Naive thymus-derived CD4-positive, alpha-beta T cell (primary cell): ENCODE measurements around the gene MGRN1. TPM values are rescaled to one million over a fixed set of nuclear protein-coding genes. Genes with fewer than 3 reads are reported as not detected.

Source experiments
- ATAC-seq: fragments of 150-1000 bp; cut with Tn5 transposase; 2 replicates; pipeline ENCODE4 v1.10.0; 2021; ENCODE audit warnings: mild to moderate bottlenecking, moderate library complexity
- CTCF ChIA-PET: fragments of 350-600 bp; sonication (Branson Sonifier 250); formaldehyde crosslinking; loops from one replicate; lab custom pipeline; 2021; ENCODE audit warnings: antibody characterized with exemption; lab: Charles Lee
- POLR2A ChIA-PET: fragments of 350-600 bp; sonication (Branson Sonifier 250); formaldehyde crosslinking; loops from one replicate; lab custom pipeline; 2021; ENCODE audit warnings: antibody characterized with exemption, inconsistent platforms; lab: Charles Lee
- DNase-seq, 9 donors: peaks; one replicate each; pipeline versions ENCODE4 v3.0.0 to v3.0.0-alpha.2; 2020 to 2022; ENCODE audit warnings: mixed read lengths in 1 of 9
- H3K27ac ChIP-seq: one replicate; pipeline ENCODE4 v1.7.0; 2013; ENCODE audit warnings: mild to moderate bottlenecking, low read depth, low read length, moderate library complexity
- H3K27me3 ChIP-seq, 2 donors: one replicate each; pipeline ENCODE4 v1.7.0; 2013; ENCODE audit warnings: low read length in 2 of 2, mild to moderate bottlenecking in 2 of 2, moderate library complexity in 2 of 2; ENCODE audit not compliant: control insufficient read depth in 2 of 2, insufficient read depth in 2 of 2
- H3K36me3 ChIP-seq, 3 experiments: 1 replicate in 2 of 3; 2 replicates in 1 of 3; pipeline ENCODE4 v1.7.0; 2013; ENCODE audit warnings: low read length in 3 of 3, mild to moderate bottlenecking in 3 of 3, moderate library complexity in 1 of 3; ENCODE audit not compliant: insufficient read depth in 3 of 3, control insufficient read depth in 2 of 3
- H3K4me1 ChIP-seq, 2 donors: one replicate each; pipeline ENCODE4 v1.7.0; 2013; ENCODE audit warnings: low read length in 2 of 2, mild to moderate bottlenecking in 2 of 2, moderate library complexity in 1 of 2; ENCODE audit not compliant: control insufficient read depth in 2 of 2, insufficient read depth in 2 of 2
- H3K4me3 ChIP-seq: 2 replicates; pipeline ENCODE4 v1.7.0; 2013; ENCODE audit warnings: mild to moderate bottlenecking, low read length
- H3K9me3 ChIP-seq, 3 experiments: 1 replicate in 2 of 3; 2 replicates in 1 of 3; pipeline ENCODE4 v1.7.0; 2013; ENCODE audit warnings: low read length in 3 of 3; ENCODE audit not compliant: control insufficient read depth in 2 of 3
- H3K27ac Mint-ChIP-seq, 9 donors: one replicate each; pipeline ENCODE4 v1.8.0; 2020 to 2022; ENCODE audit warnings: mixed read lengths in 9 of 9, mild to moderate bottlenecking in 8 of 9, moderate library complexity in 5 of 9, inconsistent platforms in 2 of 9
- H3K27me3 Mint-ChIP-seq, 5 donors: one replicate each; pipeline ENCODE4 v1.8.0; 2021 to 2022; ENCODE audit warnings: mixed read lengths in 5 of 5, mild to moderate bottlenecking in 1 of 5
- H3K36me3 Mint-ChIP-seq, 5 donors: one replicate each; pipeline ENCODE4 v1.8.0; 2020 to 2022; ENCODE audit warnings: mixed read lengths in 5 of 5, mild to moderate bottlenecking in 3 of 5, inconsistent platforms in 1 of 5
- H3K4me1 Mint-ChIP-seq, 7 donors: one replicate each; pipeline ENCODE4 v1.8.0; 2020 to 2022; ENCODE audit warnings: mixed read lengths in 7 of 7, mild to moderate bottlenecking in 3 of 7, inconsistent platforms in 1 of 7
- H3K4me3 Mint-ChIP-seq, 10 donors: one replicate each; pipeline ENCODE4 v1.8.0; 2020 to 2022; ENCODE audit warnings: mild to moderate bottlenecking in 10 of 10, mixed read lengths in 10 of 10, moderate library complexity in 6 of 10, inconsistent platforms in 2 of 10
- H3K9me3 Mint-ChIP-seq, 11 donors: one replicate each; pipeline ENCODE4 v1.8.0; 2020 to 2022; ENCODE audit warnings: mixed read lengths in 11 of 11, mild to moderate bottlenecking in 4 of 11, inconsistent platforms in 1 of 11, moderate library complexity in 1 of 11
- intact Hi-C, 2 donors: fragments of 100-400 bp; cut with micrococcal nuclease; formaldehyde crosslinking; loops; one replicate each; pipeline ENCODE4 v1.15.1; 2023
- polyA plus RNA-seq, 2 donors: library from polyadenylated mRNA; unstranded; fragments of 300-500 nt; fragmentation: Illumina TruSeq; gene quantifications; one replicate each; pipeline ENCODE4 v1.2.3, GENCODE V29; 2021
- total RNA-seq, 6 experiments: library from RNA in 5 of 6; stranded (reverse) in 5 of 6; gene quantifications; 1 replicate in 5 of 6; 2 replicates in 1 of 6; pipeline ENCODE4 v1.2.3 and lab custom pipeline; 2021 to 2026

Gene MGRN1
- total and polyA plus RNA-seq, 7 experiments from 2014 or later, result 4.9 to 103 (median 71.1) TPM

GRCh38 chr16:4681471-4682083, 57.0 kb downstream of the MGRN1 start:
- POLR2A ChIA-PET, result interaction anchor here (0.6 to 1.5 kb wide), 3 partner anchors 11 to 64 kb away, joined by 3 to 4 read pairs (median 3); no protein-coding TSS in a partner anchor
- DNase-seq (no peak), ATAC-seq (no peak)
- H3K4me3 Mint-ChIP-seq, result peak overlapping the region in 6 of 10 donors; percentile 53 to 70 (median 62)
- peaks cover 0 to 14% (median 0%) of the 10 kb centered on the region in 5 donors for H3K36me3 Mint-ChIP-seq
- peaks cover 17 to 29% (median 21%) of the 10 kb centered on the region in 7 donors for H3K4me1 Mint-ChIP-seq
- CTCF ChIA-PET, result no interaction called here
- Histone ChIP-seq H3K4me1 (peaks cover 6 to 11% of the 10 kb centered on the region in 2 donors), H3K27me3 (no peaks in the 10 kb centered on the region), H3K9me3 (no peaks in the 10 kb centered on the region), H3K36me3 (peaks cover 0 to 82% (median 0%) of the 10 kb centered on the region in 3 experiments), H3K4me3 (no peak overlapping the region), H3K27ac (peak overlapping the region; percentile 27)
- intact Hi-C loops, result no loop called here
- peak overlapping the region; percentile 25 to 91 (median 70) for H3K27ac Mint-ChIP-seq
- no peaks in the 10 kb centered on the region for H3K9me3 Mint-ChIP-seq
- H3K27me3 Mint-ChIP-seq, result no peaks in the 10 kb centered on the region

GRCh38 chr16:4682084-4682591, 57.5 kb downstream of the MGRN1 start:
- Mint-ChIP-seq H3K4me3 (peak overlapping the region in 5 of 10 donors; percentile 53 to 65 (median 60)), H3K9me3 (no peaks in the 10 kb centered on the region), H3K27ac (peak overlapping the region in 5 of 9 donors; percentile 68 to 91 (median 86)), H3K27me3 (no peaks in the 10 kb centered on the region), H3K4me1 (peaks cover 11 to 23% (median 15%) of the 10 kb centered on the region in 7 donors), H3K36me3 (peaks cover 0 to 14% (median 0%) of the 10 kb centered on the region in 5 donors)
- no peak overlapping the region for H3K4me3 ChIP-seq
- peaks cover under 1 to 6% of the 10 kb centered on the region in 2 donors for H3K4me1 ChIP-seq
- ATAC-seq (peak; percentile 53), DNase-seq (no peak)
- peak overlapping the region; percentile 27 for H3K27ac ChIP-seq
- ChIA-PET CTCF (interaction anchor here (0.9 to 1.1 kb wide), 2 partner anchors 13 to 96 kb away, joined by 3 to 4 read pairs; no protein-coding TSS in a partner anchor), POLR2A (interaction anchor here (0.6 to 1.4 kb wide), 2 partner anchors 17 to 65 kb away, joined by 3 to 4 read pairs; no protein-coding TSS in a partner anchor)
- intact Hi-C loops, result no loop called here
- H3K9me3 ChIP-seq, result no peaks in the 10 kb centered on the region
- H3K36me3 ChIP-seq, result peaks cover 0 to 88% (median 0%) of the 10 kb centered on the region in 3 experiments
- no peaks in the 10 kb centered on the region for H3K27me3 ChIP-seq

- H3K27me3 ChIP-seq, result no peaks in the 10 kb centered on the region
- Mint-ChIP-seq H3K27me3 (no peaks in the 10 kb centered on the region), H3K27ac (peak overlapping the region in 3 of 9 donors; percentile 8 to 28 (median 12)), H3K9me3 (no peaks in the 10 kb centered on the region), H3K4me1 (peaks cover 10 to 21% (median 13%) of the 10 kb centered on the region in 7 donors), H3K36me3 (peaks cover 0 to 14% (median 0%) of the 10 kb centered on the region in 5 donors), H3K4me3 (no peak overlapping the region)
- ATAC-seq (peak; percentile 48), DNase-seq (peak in 2 of 9 donors; percentile 43 to 46)
- ChIA-PET CTCF (interaction anchor here (0.9 to 1.1 kb wide), 2 partner anchors 13 to 97 kb away, joined by 3 to 4 read pairs; no protein-coding TSS in a partner anchor), POLR2A (no interaction called here)
- H3K36me3 ChIP-seq, result peaks cover 0 to 86% (median 0%) of the 10 kb centered on the region in 3 experiments
- H3K9me3 ChIP-seq, result no peaks in the 10 kb centered on the region
- intact Hi-C loops, result no loop called here
- no peak overlapping the region for H3K4me3 ChIP-seq
- no peaks in the 10 kb centered on the region for H3K4me1 ChIP-seq
- peak overlapping the region; percentile 25 for H3K27ac ChIP-seq
Observed at GRCh38 chr16:4682616-4683254, 58.1 kb downstream of the MGRN1 start.

- H3K36me3 ChIP-seq, result peaks cover 0 to 86% (median 0%) of the 10 kb centered on the region in 3 experiments
- Mint-ChIP-seq H3K27ac (peak overlapping the region in 4 of 9 donors; percentile 8 to 62 (median 20)), H3K36me3 (peaks cover 0 to 10% (median 0%) of the 10 kb centered on the region in 5 donors), H3K9me3 (no peaks in the 10 kb centered on the region), H3K4me1 (peaks cover 4 to 16% (median 7%) of the 10 kb centered on the region in 7 donors), H3K4me3 (no peak overlapping the region), H3K27me3 (no peaks in the 10 kb centered on the region)
- CTCF ChIA-PET, result interaction anchor here (0.9 to 1.1 kb wide), 2 partner anchors 12 to 97 kb away, joined by 3 to 4 read pairs; no protein-coding TSS in a partner anchor
- H3K4me3 ChIP-seq, result no peak overlapping the region
- no peak for ATAC-seq
- no peaks in the 10 kb centered on the region for H3K4me1 ChIP-seq
- no peak overlapping the region for H3K27ac ChIP-seq
- no peak for DNase-seq
- no peaks in the 10 kb centered on the region for H3K27me3 ChIP-seq
- intact Hi-C loops, result no loop called here
- H3K9me3 ChIP-seq, result no peaks in the 10 kb centered on the region
- POLR2A ChIA-PET, result no interaction called here
Observed at GRCh38 chr16:4683255-4684057, 58.8 kb downstream of the MGRN1 start.

GRCh38 chr16:4684058-4684715, 59.6 kb downstream of the MGRN1 start:
- peaks cover 0 to 10% (median 5%) of the 10 kb centered on the region in 7 donors for H3K4me1 Mint-ChIP-seq
- DNase-seq, result no peak
- intact Hi-C loops, result no loop called here
- H3K4me3 Mint-ChIP-seq, result no peak overlapping the region
- ChIA-PET POLR2A (no interaction called here), CTCF (no interaction called here)
- Histone ChIP-seq H3K36me3 (peaks cover 0 to 93% (median 0%) of the 10 kb centered on the region in 3 experiments), H3K9me3 (no peaks in the 10 kb centered on the region), H3K4me1 (no peaks in the 10 kb centered on the region), H3K27ac (no peak overlapping the region), H3K4me3 (no peak overlapping the region), H3K27me3 (no peaks in the 10 kb centered on the region)
- H3K27me3 Mint-ChIP-seq, result no peaks in the 10 kb centered on the region
- no peaks in the 10 kb centered on the region for H3K9me3 Mint-ChIP-seq
- no peak overlapping the region for H3K27ac Mint-ChIP-seq
- ATAC-seq, result no peak
- peaks cover 0 to 10% (median 0%) of the 10 kb centered on the region in 5 donors for H3K36me3 Mint-ChIP-seq
